Left colon (tissue), 2 donors: Measurements from ENCODE around the gene TMEM37. TPM values are rescaled to one million over a fixed set of nuclear protein-coding genes. Genes with fewer than 3 reads are reported as not detected.

ENCODE experiments used
- ATAC-seq: fragments of 200-7000 bp; cut with Tn5 transposase; one replicate; pipeline ENCODE4 v1.9.1; 2020; ENCODE audit warnings: mild to moderate bottlenecking, moderate library complexity
- DNase-seq, 2 donors: peaks; one replicate each; pipeline ENCODE4 v3.0.0-alpha.2; 2020
- intact Hi-C, 2 donors: fragments of 100-400 bp; cut with DNase I in 1 of 2; cut with micrococcal nuclease in 1 of 2; formaldehyde crosslinking; loops; one replicate each; pipeline versions ENCODE4 v1.11.2 to v1.14.0; 2022; cut with DNase I, micrococcal nuclease
- total RNA-seq, 2 donors: library from RNA; stranded (reverse); fragmentation: NEBNext Ultra II Directional; extraction: Animal tissue kit (Norgen Biotek cat#: 25700); gene quantifications; one replicate each; pipeline ENCODE4 v1.2.1, GENCODE V29; 2021
- donor health status: DM: no; HTN: no; CAD: no.
- donor health status: DM: yes; HTN: yes; CAD: no.

Gene TMEM37
- total RNA-seq, 2 donors from 2014 or later, result 71.8 to 119 TPM

GRCh38 chr2:119428488-119429224, 3.0 kb upstream of the TMEM37 start:
- intact Hi-C loops, result no loop called here
- ATAC-seq (no peak), DNase-seq (no peak)

- ATAC-seq, result no peak
- DNase-seq, result no peak
- intact Hi-C loops, result no loop called here
These were observed 2.3 kb upstream of the TMEM37 start for GRCh38 chr2:119429225-119429981.

- intact Hi-C loops, result no loop called here
- DNase-seq, result no peak
- ATAC-seq, result no peak
These were observed 1.6 kb upstream of the TMEM37 start for GRCh38 chr2:119430023-119430498.

GRCh38 chr2:119431976-119432850, 559 bp downstream of the TMEM37 start:
- intact Hi-C loops, result no loop called here
- peak in 1 of 2 donors; percentile 47 for DNase-seq
- ATAC-seq, result peak; percentile 7

GRCh38 chr2:119432851-119433522, 1.3 kb downstream of the TMEM37 start:
- no peak for ATAC-seq
- intact Hi-C loops, result no loop called here
- no peak for DNase-seq

- peak; percentile 36 to 79 for DNase-seq
- intact Hi-C loops, result no loop called here
- peak; percentile 57 for ATAC-seq
These were observed 2.1 kb downstream of the TMEM37 start for GRCh38 chr2:119433636-119434327.

- intact Hi-C loops, result no loop called here
- DNase-seq, result no peak
- peak; percentile 7 for ATAC-seq
These were observed 3.0 kb downstream of the TMEM37 start for GRCh38 chr2:119434664-119435063.

GRCh38 chr2:119435081-119435952, 3.7 kb downstream of the TMEM37 start:
- peak; percentile 62 for ATAC-seq
- intact Hi-C loops, result no loop called here
- DNase-seq, result peak; percentile 45 to 79

- intact Hi-C loops, result no loop called here
- DNase-seq, result no peak
- ATAC-seq, result no peak
These were observed 4.3 kb downstream of the TMEM37 start for GRCh38 chr2:119435953-119436297.

GRCh38 chr2:119436993-119437772, 5.5 kb downstream of the TMEM37 start:
- DNase-seq, result no peak
- intact Hi-C loops, result no loop called here
- ATAC-seq, result no peak

- no peak for DNase-seq
These were observed 6.5 kb downstream of the TMEM37 start for GRCh38 chr2:119438128-119438656.

GRCh38 chr2:119438726-119439284, 7.2 kb downstream of the TMEM37 start:
- intact Hi-C loops, result no loop called here
- ATAC-seq (no peak), DNase-seq (no peak)

More at GRCh38 chr2:119438128-119438656, 6.5 kb downstream of the TMEM37 start:
- intact Hi-C loops, result no loop called here
- no peak for ATAC-seq

- DNase-seq, result no peak
These were observed 8.2 kb downstream of the TMEM37 start for GRCh38 chr2:119439574-119440500.

GRCh38 chr2:119440501-119440870, 8.8 kb downstream of the TMEM37 start:
- ATAC-seq, result peak; percentile 28
- DNase-seq, result no peak
- intact Hi-C loops, result no loop called here

More at GRCh38 chr2:119439574-119440500, 8.2 kb downstream of the TMEM37 start:
- ATAC-seq, result no peak
- intact Hi-C loops, result no loop called here

GRCh38 chr2:119440873-119441272, 9.2 kb downstream of the TMEM37 start:
- ATAC-seq (no peak), DNase-seq (no peak)
- intact Hi-C loops, result no loop called here
